ENCODE measurements around the gene PRKAG2.

DNA sequence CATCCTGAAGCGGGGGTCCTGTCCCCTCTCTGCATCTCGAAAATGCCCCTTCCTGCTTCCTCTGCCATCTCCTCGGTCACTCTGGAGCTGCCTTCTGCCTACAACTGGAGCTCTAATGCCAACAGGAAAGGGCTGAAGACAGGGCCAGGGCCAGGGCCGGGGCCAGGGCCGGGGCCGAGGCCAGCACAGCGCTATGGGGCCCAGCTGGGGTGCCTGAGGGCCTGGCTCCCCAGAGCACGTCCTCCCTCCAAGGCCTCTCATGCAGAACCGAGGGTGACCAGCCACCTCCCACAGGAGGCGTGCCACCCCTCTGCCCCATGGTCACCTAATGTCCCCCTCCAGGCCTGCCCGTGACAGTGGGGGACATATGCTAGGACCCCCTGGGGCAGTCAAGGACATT is 155.7 kb downstream of the PRKAG2 start:
- no peak for TF ChIP-seq CTCF (IDR thresholded peaks at IDR 0.05; ENCODE audit: low read depth, low read length)
- TF ChIP-seq EZH2phosphoT487 (IDR thresholded peaks at IDR 0.05; ENCODE audit: low read depth) = no peak
